SK-MEL-5 (cell line): Measurements from ENCODE around the gene SERPIND1. TPM values are rescaled to one million over a fixed set of nuclear protein-coding genes. Genes with fewer than 3 reads are reported as not detected.
"Not testable (repeated sequence)": the region's sequence is repeated elsewhere in the genome, so short reads cannot be mapped to it uniquely, and the experiment has no call there.

Experiments used
- DNase-seq: peaks from one replicate; pipeline ENCODE4 v3.0.0-alpha.2; 2016; ENCODE audit warnings: low read depth, low spot score
- in situ Hi-C: cut with HindIII; loops from 2 replicates; pipeline ENCODE4 v1.10.0; 2016; ENCODE audit warnings: low sequenced_read_pairs, high pct_unique_total_duplicates, low pct_unique_long_range_greater_than_20kb
- total RNA-seq: library from RNA; depleted of rRNA; stranded (reverse); fragments of >200 nt; shearing (Covaris generic); gene quantifications from 2 replicates; pipeline ENCODE4 v1.2.3, GENCODE V29; 2014

Gene SERPIND1
- total RNA-seq, 1 experiment from 2014 or later = 0.34 TPM

- in situ Hi-C loops = no loop called here
- no peak for DNase-seq
Measured at GRCh38 chr22:20764471-20764720, 9.5 kb upstream of the SERPIND1 start.

- DNase-seq = no peak
- in situ Hi-C loops = no loop called here
Measured at GRCh38 chr22:20764729-20765128, 9.2 kb upstream of the SERPIND1 start.

- in situ Hi-C loops = no loop called here
- DNase-seq = no peak
Measured at GRCh38 chr22:20765938-20766337, 8.0 kb upstream of the SERPIND1 start.

GRCh38 chr22:20766530-20766929 lies 7.4 kb upstream of the SERPIND1 start:
- in situ Hi-C loops = no loop called here
- no peak for DNase-seq

GRCh38 chr22:20769496-20769826 lies 4.5 kb upstream of the SERPIND1 start:
- DNase-seq, in situ Hi-C loops: not testable (repeated sequence)

- in situ Hi-C loops = no loop called here
- peak; percentile 17 for DNase-seq
Measured at GRCh38 chr22:20771918-20772625, 1.8 kb upstream of the SERPIND1 start.

- in situ Hi-C loops = no loop called here
- DNase-seq = no peak
Measured at GRCh38 chr22:20774882-20775281, 969 bp downstream of the SERPIND1 start.

GRCh38 chr22:20775342-20775895 lies 1.5 kb downstream of the SERPIND1 start:
- DNase-seq = no peak
- in situ Hi-C loops = no loop called here

- DNase-seq = no peak
- in situ Hi-C loops = no loop called here
Measured at GRCh38 chr22:20776624-20777405, 2.9 kb downstream of the SERPIND1 start.

GRCh38 chr22:20777420-20778177 lies 3.7 kb downstream of the SERPIND1 start:
- DNase-seq = no peak
- in situ Hi-C loops = no loop called here

GRCh38 chr22:20779014-20779817 lies 5.3 kb downstream of the SERPIND1 start:
- no peak for DNase-seq
- in situ Hi-C loops = no loop called here

GRCh38 chr22:20779818-20780158 lies 5.9 kb downstream of the SERPIND1 start:
- in situ Hi-C loops = no loop called here
- no peak for DNase-seq

GRCh38 chr22:20781272-20781990 lies 7.5 kb downstream of the SERPIND1 start:
- DNase-seq = no peak
- in situ Hi-C loops = no loop called here

- in situ Hi-C loops = no loop called here
Measured at GRCh38 chr22:20782083-20782482, 8.2 kb downstream of the SERPIND1 start.

GRCh38 chr22:20782596-20783299 lies 8.8 kb downstream of the SERPIND1 start:
- no peak for DNase-seq
- in situ Hi-C loops = no loop called here

More at GRCh38 chr22:20782083-20782482, 8.2 kb downstream of the SERPIND1 start:
- no peak for DNase-seq

GRCh38 chr22:20783300-20783673 lies 9.4 kb downstream of the SERPIND1 start:
- in situ Hi-C loops = no loop called here
- no peak for DNase-seq
